IPS-15b (cell line): Measurements from ENCODE around the gene LIN54.

Experiments used
- H3K27me3 ChIP-seq: one replicate; pipeline ENCODE4 v1.6.1; 2013; ENCODE audit warnings: low read length; ENCODE audit not compliant: control insufficient read depth, insufficient read depth
- H3K36me3 ChIP-seq: one replicate; pipeline ENCODE4 v1.6.1; 2013; ENCODE audit warnings: low read length; ENCODE audit not compliant: control insufficient read depth, insufficient read depth
- H3K4me1 ChIP-seq: one replicate; pipeline ENCODE4 v1.6.1; 2013; ENCODE audit warnings: mild to moderate bottlenecking, low read length; ENCODE audit not compliant: control insufficient read depth, insufficient read depth
- H3K4me3 ChIP-seq: one replicate; pipeline ENCODE4 v1.5.1; 2013; ENCODE audit warnings: low read depth, low read length
- H3K9ac ChIP-seq: one replicate; pipeline ENCODE4 v1.6.1; 2013; ENCODE audit warnings: low read depth, mild to moderate bottlenecking, low read length
- H3K9me3 ChIP-seq: one replicate; pipeline ENCODE4 v1.6.1; 2013; ENCODE audit warnings: mild to moderate bottlenecking, low read length; ENCODE audit not compliant: control insufficient read depth, insufficient read depth

LIN54 gene

GRCh38 chr4:82969414-82969813 lies 41.2 kb downstream of the LIN54 start:
- Histone ChIP-seq H3K9ac (no peak overlapping the region), H3K27me3 (no peaks in the 10 kb centered on the region), H3K4me3 (no peak overlapping the region), H3K36me3 (no peaks in the 10 kb centered on the region), H3K9me3 (no peaks in the 10 kb centered on the region), H3K4me1 (no peaks in the 10 kb centered on the region)

- Histone ChIP-seq H3K36me3 (no peaks in the 10 kb centered on the region), H3K27me3 (no peaks in the 10 kb centered on the region), H3K9me3 (no peaks in the 10 kb centered on the region), H3K4me3 (no peak overlapping the region), H3K9ac (no peak overlapping the region), H3K4me1 (no peaks in the 10 kb centered on the region)
Measured at GRCh38 chr4:82968972-82969371, 41.7 kb downstream of the LIN54 start.

DNA sequence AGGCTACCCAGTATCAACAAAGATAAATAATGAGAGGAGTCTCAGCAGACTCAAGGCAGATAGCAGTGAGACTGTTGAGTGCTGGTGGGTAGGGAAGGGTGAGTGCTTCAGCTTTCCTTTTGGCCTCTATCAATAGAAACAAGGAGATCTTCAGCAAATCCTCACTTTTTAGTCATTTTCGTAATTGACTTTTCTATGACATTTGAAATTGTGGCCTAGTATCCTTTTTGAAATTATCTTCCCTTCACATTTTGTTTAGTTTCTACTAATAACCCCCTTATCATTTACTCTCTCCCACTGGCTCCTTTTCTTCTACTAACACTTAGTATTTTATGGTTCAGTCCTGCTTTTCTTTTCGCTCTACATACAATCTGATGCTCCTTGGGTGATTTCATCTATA lies 44.9 kb downstream of the LIN54 start:
- Histone ChIP-seq H3K4me1 (no peaks in the 10 kb centered on the region), H3K4me3 (no peak overlapping the region), H3K9me3 (no peaks in the 10 kb centered on the region), H3K36me3 (no peaks in the 10 kb centered on the region), H3K9ac (no peak overlapping the region), H3K27me3 (no peaks in the 10 kb centered on the region)

DNA sequence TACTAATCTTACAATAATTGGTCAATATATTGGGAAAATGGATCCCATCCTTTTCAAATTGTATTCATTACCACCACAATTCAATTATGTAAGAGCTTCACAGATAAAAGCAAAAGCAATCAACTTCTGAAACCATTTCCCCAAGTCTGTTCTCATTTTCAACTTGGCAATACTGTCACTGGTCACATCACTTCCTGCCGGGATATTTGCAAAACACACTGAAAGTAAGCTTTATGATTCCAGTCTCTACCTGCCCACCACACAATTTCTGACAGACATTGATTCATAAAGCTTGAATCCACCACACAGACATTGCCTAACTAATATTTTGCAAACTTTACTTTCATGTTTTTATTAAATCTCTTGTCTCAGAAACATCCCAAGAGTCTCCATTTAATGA lies 53.6 kb downstream of the LIN54 start:
- Histone ChIP-seq H3K27me3 (no peaks in the 10 kb centered on the region), H3K9me3 (no peaks in the 10 kb centered on the region), H3K4me1 (no peaks in the 10 kb centered on the region), H3K36me3 (no peaks in the 10 kb centered on the region), H3K4me3 (no peak overlapping the region), H3K9ac (no peak overlapping the region)

DNA sequence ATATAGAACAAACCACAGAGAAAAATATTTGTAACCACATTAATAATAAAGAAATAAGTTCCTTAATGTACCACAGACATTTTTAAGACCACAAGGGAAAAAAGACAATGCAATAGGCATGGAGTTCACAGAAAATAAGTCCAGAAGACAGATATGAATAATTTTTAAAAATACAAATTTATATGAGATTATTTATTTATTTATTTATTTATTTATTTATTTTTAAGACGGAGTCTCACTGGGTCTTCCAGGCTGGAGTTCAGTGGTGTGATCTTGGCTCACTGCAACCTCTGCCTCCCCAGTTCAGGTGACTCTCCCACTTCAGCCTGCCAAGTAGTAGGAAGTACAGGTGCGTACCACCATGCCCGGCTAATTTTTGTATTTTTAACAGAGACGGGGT lies 56.4 kb downstream of the LIN54 start:
- no peaks in the 10 kb centered on the region for H3K36me3 ChIP-seq
- H3K9ac ChIP-seq, result no peak overlapping the region
- no peak overlapping the region for H3K4me3 ChIP-seq
- H3K4me1 ChIP-seq, result no peaks in the 10 kb centered on the region
- no peaks in the 10 kb centered on the region for H3K27me3 ChIP-seq
- H3K9me3 ChIP-seq, result no peaks in the 10 kb centered on the region

GRCh38 chr4:82951196-82951595 lies 59.4 kb downstream of the LIN54 start:
- no peaks in the 10 kb centered on the region for H3K36me3 ChIP-seq
- H3K4me3 ChIP-seq, result no peak overlapping the region
- no peaks in the 10 kb centered on the region for H3K4me1 ChIP-seq
- H3K27me3 ChIP-seq, result no peaks in the 10 kb centered on the region
- no peak overlapping the region for H3K9ac ChIP-seq
- no peaks in the 10 kb centered on the region for H3K9me3 ChIP-seq

DNA sequence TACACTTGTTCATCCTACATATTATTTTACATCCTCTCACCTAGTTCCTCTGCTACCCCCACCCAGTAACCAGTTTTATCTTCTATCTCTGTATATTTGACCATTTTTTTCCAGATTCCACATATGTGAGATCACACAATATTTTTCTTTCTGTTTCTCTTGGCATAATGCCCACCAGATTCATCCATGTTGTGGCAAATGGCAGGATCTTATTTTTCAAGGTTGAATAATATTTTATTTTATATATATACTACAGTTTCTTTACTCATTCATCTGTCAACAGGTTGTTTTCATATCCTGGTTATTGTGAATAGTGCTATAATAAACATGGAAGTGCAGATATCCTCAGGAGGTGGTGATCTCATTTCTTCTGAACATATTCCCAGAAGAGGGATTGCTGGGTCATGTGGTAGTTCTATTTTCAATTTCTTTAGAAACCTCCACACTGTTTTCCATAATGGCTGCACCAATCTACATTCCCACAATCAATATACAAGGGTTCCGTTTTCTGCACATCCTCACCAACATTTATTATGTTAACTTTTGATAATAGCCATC lies 61.9 kb downstream of the LIN54 start:
- Histone ChIP-seq H3K4me3 (no peak overlapping the region), H3K4me1 (no peaks in the 10 kb centered on the region), H3K9ac (no peak overlapping the region), H3K9me3 (no peaks in the 10 kb centered on the region), H3K36me3 (no peaks in the 10 kb centered on the region), H3K27me3 (no peaks in the 10 kb centered on the region)

GRCh38 chr4:82947498-82947897 lies 63.1 kb downstream of the LIN54 start:
- Histone ChIP-seq H3K4me1 (no peaks in the 10 kb centered on the region), H3K9ac (no peak overlapping the region), H3K9me3 (no peaks in the 10 kb centered on the region), H3K36me3 (no peaks in the 10 kb centered on the region), H3K4me3 (no peak overlapping the region), H3K27me3 (no peaks in the 10 kb centered on the region)

- no peaks in the 10 kb centered on the region for H3K27me3 ChIP-seq
- H3K36me3 ChIP-seq, result peaks cover 5% of the 10 kb centered on the region
- no peaks in the 10 kb centered on the region for H3K9me3 ChIP-seq
- no peak overlapping the region for H3K9ac ChIP-seq
- H3K4me1 ChIP-seq, result no peaks in the 10 kb centered on the region
- H3K4me3 ChIP-seq, result no peak overlapping the region
Measured at GRCh38 chr4:82939414-82939813, 71.2 kb downstream of the LIN54 start.

- Histone ChIP-seq H3K36me3 (peaks cover 4% of the 10 kb centered on the region), H3K9ac (no peak overlapping the region), H3K4me1 (no peaks in the 10 kb centered on the region), H3K27me3 (no peaks in the 10 kb centered on the region), H3K4me3 (no peak overlapping the region), H3K9me3 (no peaks in the 10 kb centered on the region)
Measured at GRCh38 chr4:82934441-82934840, 76.2 kb downstream of the LIN54 start.

- Histone ChIP-seq H3K9ac (no peak overlapping the region), H3K4me1 (no peaks in the 10 kb centered on the region), H3K9me3 (no peaks in the 10 kb centered on the region), H3K36me3 (no peaks in the 10 kb centered on the region), H3K4me3 (no peak overlapping the region), H3K27me3 (no peaks in the 10 kb centered on the region)
Measured at GRCh38 chr4:82930848-82931755, 79.5 kb downstream of the LIN54 start.

- H3K27me3 ChIP-seq, result no peaks in the 10 kb centered on the region
- H3K36me3 ChIP-seq, result no peaks in the 10 kb centered on the region
- H3K9me3 ChIP-seq, result no peaks in the 10 kb centered on the region
- no peak overlapping the region for H3K9ac ChIP-seq
- no peaks in the 10 kb centered on the region for H3K4me1 ChIP-seq
- no peak overlapping the region for H3K4me3 ChIP-seq
Measured at GRCh38 chr4:82921795-82922194, 88.8 kb downstream of the LIN54 start.
